Measurements from ENCODE around the gene MLIP.

DNA sequence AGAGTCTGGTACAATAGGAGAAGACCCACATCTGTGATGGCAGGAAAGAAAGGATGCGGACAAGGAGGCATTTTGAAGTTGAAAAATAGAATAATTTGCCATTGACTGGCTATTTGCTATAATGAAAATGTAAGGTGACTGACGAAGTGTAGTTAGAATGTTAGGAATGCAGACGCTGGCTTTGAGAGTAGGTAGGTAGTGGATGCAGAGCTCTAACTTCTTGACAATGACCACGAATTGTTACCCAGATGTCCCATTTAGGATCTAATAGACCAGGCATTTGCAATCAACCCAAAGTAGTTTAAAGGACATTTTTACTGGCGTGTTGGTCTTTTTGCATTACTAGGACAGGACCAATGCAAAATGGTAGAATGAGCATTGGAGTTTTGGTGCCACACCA lies 14.2 kb downstream of the MLIP start:
- no peak for TF ChIP-seq POLR2AphosphoS5 (IDR thresholded peaks at IDR 0.05)
- no peak for TF ChIP-seq POLR2A (IDR thresholded peaks at IDR 0.05)
- TF ChIP-seq, protein P1, sequence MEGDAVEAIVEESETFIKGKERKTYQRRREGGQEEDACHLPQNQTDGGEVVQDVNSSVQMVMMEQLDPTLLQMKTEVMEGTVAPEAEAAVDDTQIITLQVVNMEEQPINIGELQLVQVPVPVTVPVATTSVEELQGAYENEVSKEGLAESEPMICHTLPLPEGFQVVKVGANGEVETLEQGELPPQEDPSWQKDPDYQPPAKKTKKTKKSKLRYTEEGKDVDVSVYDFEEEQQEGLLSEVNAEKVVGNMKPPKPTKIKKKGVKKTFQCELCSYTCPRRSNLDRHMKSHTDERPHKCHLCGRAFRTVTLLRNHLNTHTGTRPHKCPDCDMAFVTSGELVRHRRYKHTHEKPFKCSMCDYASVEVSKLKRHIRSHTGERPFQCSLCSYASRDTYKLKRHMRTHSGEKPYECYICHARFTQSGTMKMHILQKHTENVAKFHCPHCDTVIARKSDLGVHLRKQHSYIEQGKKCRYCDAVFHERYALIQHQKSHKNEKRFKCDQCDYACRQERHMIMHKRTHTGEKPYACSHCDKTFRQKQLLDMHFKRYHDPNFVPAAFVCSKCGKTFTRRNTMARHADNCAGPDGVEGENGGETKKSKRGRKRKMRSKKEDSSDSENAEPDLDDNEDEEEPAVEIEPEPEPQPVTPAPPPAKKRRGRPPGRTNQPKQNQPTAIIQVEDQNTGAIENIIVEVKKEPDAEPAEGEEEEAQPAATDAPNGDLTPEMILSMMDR (IDR thresholded peaks at IDR 0.05), result no peak

Data from breast epithelium (tissue), 3 donors.